H9 (cell line): ENCODE measurements around the gene CALY. TPM values are rescaled to one million over a fixed set of nuclear protein-coding genes. Genes with fewer than 3 reads are reported as not detected.
"Not testable (repeated sequence)": the region's sequence is repeated elsewhere in the genome, so short reads cannot be mapped to it uniquely, and the experiment has no call there.

Experiments
- DNase-seq: peaks from one replicate; pipeline ENCODE4 v3.0.0-alpha.2; 2017
- H2AFZ ChIP-seq: one replicate; pipeline ENCODE4 v1.6.1; 2013; ENCODE audit warnings: mild to moderate bottlenecking, low read length, control low read depth, moderate library complexity
- H2AK5ac ChIP-seq: 2 replicates; pipeline ENCODE4 v1.6.1; 2013; ENCODE audit warnings: low read length, control low read depth, mixed read lengths; ENCODE audit not compliant: insufficient read length
- H2BK120ac ChIP-seq: one replicate; pipeline ENCODE4 v1.6.1; 2013; ENCODE audit warnings: low read depth, mild to moderate bottlenecking, low read length, control low read depth, inconsistent platforms; ENCODE audit not compliant: poor library complexity, severe bottlenecking
- H2BK12ac ChIP-seq: 2 replicates; pipeline ENCODE4 v1.6.1; 2013; ENCODE audit warnings: low read length, control low read depth, mixed read lengths, low read depth; ENCODE audit not compliant: insufficient read length
- H2BK15ac ChIP-seq: 2 replicates; pipeline ENCODE4 v1.6.1; 2013; ENCODE audit warnings: low read depth, low read length, control low read depth
- H2BK20ac ChIP-seq: one replicate; pipeline ENCODE4 v1.6.1; 2013; ENCODE audit warnings: low read depth, mild to moderate bottlenecking, low read length, control low read depth, inconsistent platforms; ENCODE audit not compliant: poor library complexity, severe bottlenecking
- H2BK5ac ChIP-seq: 2 replicates; pipeline ENCODE4 v1.6.1; 2013; ENCODE audit warnings: low read length, control low read depth, mixed read lengths; ENCODE audit not compliant: insufficient read length
- H3K14ac ChIP-seq: 2 replicates; pipeline ENCODE4 v1.6.1; 2013; ENCODE audit warnings: low read length, control low read depth; ENCODE audit not compliant: insufficient read depth
- H3K18ac ChIP-seq: 2 replicates; pipeline ENCODE4 v1.6.1; 2013; ENCODE audit warnings: low read depth, mild to moderate bottlenecking, mixed read lengths, low read length, control low read depth; ENCODE audit not compliant: insufficient read length
- H3K23ac ChIP-seq: 2 replicates; pipeline ENCODE4 v1.6.1; 2013; ENCODE audit warnings: low read length, control low read depth, mixed read lengths, low read depth; ENCODE audit not compliant: insufficient read length
- H3K23me2 ChIP-seq: 2 replicates; pipeline ENCODE4 v1.6.1; 2013; ENCODE audit warnings: low read depth, mild to moderate bottlenecking, mixed read lengths, low read length, control low read depth; ENCODE audit not compliant: insufficient read length, poor library complexity, severe bottlenecking
- H3K27ac ChIP-seq: 2 replicates; pipeline ENCODE4 v1.5.1; 2013; ENCODE audit warnings: low read length, control low read depth, mixed read lengths, low read depth; ENCODE audit not compliant: insufficient read length
- H3K27me3 ChIP-seq: 2 replicates; pipeline ENCODE4 v1.6.1; 2013; ENCODE audit warnings: low read length, control low read depth, inconsistent platforms; ENCODE audit not compliant: insufficient read depth
- H3K4ac ChIP-seq: 2 replicates; pipeline ENCODE4 v1.6.1; 2013; ENCODE audit warnings: low read depth, mild to moderate bottlenecking, control low read depth, inconsistent platforms, low read length, moderate library complexity
- H3K4me1 ChIP-seq: 2 replicates; pipeline ENCODE4 v1.6.1; 2013; ENCODE audit warnings: low read length, control low read depth, inconsistent platforms; ENCODE audit not compliant: insufficient read depth
- H3K4me2 ChIP-seq: 2 replicates; pipeline ENCODE4 v1.6.1; 2013; ENCODE audit warnings: low read length, control low read depth, mixed read lengths; ENCODE audit not compliant: insufficient read length, insufficient read depth
- H3K56ac ChIP-seq: 2 replicates; pipeline ENCODE4 v1.6.1; 2013; ENCODE audit warnings: low read depth, mild to moderate bottlenecking, mixed read lengths, low read length, control low read depth; ENCODE audit not compliant: insufficient read length
- H3K79me1 ChIP-seq: 2 replicates; pipeline ENCODE4 v1.6.1; 2013; ENCODE audit warnings: low read depth, mild to moderate bottlenecking, moderate library complexity, low read length, control low read depth, inconsistent platforms; ENCODE audit not compliant: insufficient read depth, poor library complexity, severe bottlenecking
- H3K79me2 ChIP-seq: 2 replicates; pipeline ENCODE4 v1.6.1; 2013; ENCODE audit warnings: low read length, control low read depth, inconsistent platforms; ENCODE audit not compliant: insufficient read depth
- H3K9ac ChIP-seq: 2 replicates; pipeline ENCODE4 v1.6.1; 2013; ENCODE audit warnings: low read length, control low read depth, mixed read lengths; ENCODE audit not compliant: insufficient read length; ENCODE audit errors: extremely low read depth
- H3K9me3 ChIP-seq: one replicate; pipeline ENCODE4 v1.6.1; 2013; ENCODE audit warnings: low read depth, low read length, inconsistent platforms; ENCODE audit not compliant: control insufficient read depth
- H3T11ph ChIP-seq: one replicate; pipeline ENCODE4 v1.6.1; 2013; ENCODE audit warnings: mild to moderate bottlenecking, low read length, control low read depth, inconsistent platforms
- H4K20me1 ChIP-seq: one replicate; pipeline ENCODE4 v1.6.1; 2013; ENCODE audit not compliant: control insufficient read depth, insufficient read length, insufficient read depth
- H4K5ac ChIP-seq: 2 replicates; pipeline ENCODE4 v1.6.1; 2013; ENCODE audit warnings: low read depth, mild to moderate bottlenecking, mixed read lengths, low read length, control low read depth; ENCODE audit not compliant: insufficient read length
- H4K8ac ChIP-seq: replicated peaks from 2 replicates; pipeline ENCODE4 v1.6.1; 2013; ENCODE audit warnings: low read length, control low read depth, mixed read lengths, low read depth; ENCODE audit not compliant: insufficient read length
- H4K91ac ChIP-seq: 2 replicates; pipeline ENCODE4 v1.6.1; 2013; ENCODE audit warnings: low read depth, mild to moderate bottlenecking, moderate library complexity, mixed read lengths, low read length, control low read depth; ENCODE audit not compliant: insufficient read length
- H3K27ac Mint-ChIP-seq, 3 experiments: 2 replicates in 2 of 3; 3 replicates in 1 of 3; pipeline ENCODE4 v1.8.0; 2020 to 2021; ENCODE audit warnings: mixed read lengths in 3 of 3, mild to moderate bottlenecking in 1 of 3, moderate library complexity in 1 of 3
- H3K27me3 Mint-ChIP-seq: 2 replicates; pipeline ENCODE4 v1.8.0; 2021; ENCODE audit warnings: low read depth, mild to moderate bottlenecking, moderate library complexity, mixed read lengths
- H3K36me3 Mint-ChIP-seq, 3 experiments: 2 replicates in 2 of 3; 3 replicates in 1 of 3; pipeline ENCODE4 v1.8.0; 2020 to 2021; ENCODE audit warnings: low read depth in 3 of 3, mixed read lengths in 3 of 3; ENCODE audit not compliant: insufficient read depth in 1 of 3
- H3K4me1 Mint-ChIP-seq, 2 experiments: 2 replicates each; pipeline ENCODE4 v1.8.0; 2020; ENCODE audit warnings: mixed read lengths in 2 of 2
- H3K4me3 Mint-ChIP-seq, 2 experiments: 2 replicates in 1 of 2; 3 replicates in 1 of 2; pipeline ENCODE4 v1.8.0; 2020 to 2021; ENCODE audit warnings: mild to moderate bottlenecking in 2 of 2, mixed read lengths in 2 of 2, moderate library complexity in 1 of 2
- H3K9me3 Mint-ChIP-seq, 2 experiments: 2 replicates in 1 of 2; 3 replicates in 1 of 2; pipeline ENCODE4 v1.8.0; 2020; ENCODE audit warnings: mild to moderate bottlenecking in 2 of 2, mixed read lengths in 2 of 2, moderate library complexity in 1 of 2
- WGBS: extraction: QIAGEN DNeasy Blood & Tissue Kit; methylation state at CpG from one replicate; pipeline ENCODE4 v1.1.7; 2013; ENCODE audit warnings: missing lambda C conversion rate, low lambda C conversion rate, mixed read lengths; ENCODE audit not compliant: insufficient read length; ENCODE audit errors: extremely low coverage; 5-methylcytosine and 5-hydroxymethylcytosine counted together
- total RNA-seq: library from RNA; stranded (reverse); gene quantifications from 2 replicates; pipeline ENCODE4 v1.2.1, GENCODE V29; 2021
- TF ChIP-seq, protein P1 (sequence below): fragments of 200-600 bp; sonication (generic); conservative IDR thresholded peaks from 3 replicates; pipeline ENCODE4 v1.8.0; 2021; ENCODE audit warnings: antibody characterized with exemption, mild to moderate bottlenecking

Gene CALY
- total RNA-seq, 1 experiment from 2014 or later: 2.9 TPM

- Histone ChIP-seq H3K4me1 (no peaks in the 10 kb centered on the region; the same call in 1 of the 2 replicates), H3K27ac (no peak overlapping the region), H4K5ac (no peak overlapping the region), H3K4ac (no peak overlapping the region), H3K18ac (no peak overlapping the region), H3K79me2 (no peaks in the 10 kb centered on the region), H3K9ac (no peak overlapping the region), H2AK5ac (no peak overlapping the region), H4K20me1 (no peaks in the 10 kb centered on the region), H2BK15ac (no peak overlapping the region), H4K91ac (no peak overlapping the region), H3K79me1 (no peaks in the 10 kb centered on the region), H2BK12ac (no peak overlapping the region), H3K23ac (no peak overlapping the region), H3K4me2 (no peak overlapping the region), H3T11ph (no peak overlapping the region), H3K23me2 (peaks cover 12% of the 10 kb centered on the region), H2BK5ac (no peak overlapping the region), H4K8ac (no peak overlapping the region), H3K14ac (no peak overlapping the region), H3K27me3 (peaks cover 14% of the 10 kb centered on the region; the same call in 1 of the 2 replicates), H2BK20ac (no peak overlapping the region), H2AFZ (no peak overlapping the region), H2BK120ac (no peak overlapping the region), H3K9me3 (no peaks in the 10 kb centered on the region), H3K56ac (no peak overlapping the region)
- H3K27ac Mint-ChIP-seq: no peak overlapping the region
- TF ChIP-seq, protein P1, sequence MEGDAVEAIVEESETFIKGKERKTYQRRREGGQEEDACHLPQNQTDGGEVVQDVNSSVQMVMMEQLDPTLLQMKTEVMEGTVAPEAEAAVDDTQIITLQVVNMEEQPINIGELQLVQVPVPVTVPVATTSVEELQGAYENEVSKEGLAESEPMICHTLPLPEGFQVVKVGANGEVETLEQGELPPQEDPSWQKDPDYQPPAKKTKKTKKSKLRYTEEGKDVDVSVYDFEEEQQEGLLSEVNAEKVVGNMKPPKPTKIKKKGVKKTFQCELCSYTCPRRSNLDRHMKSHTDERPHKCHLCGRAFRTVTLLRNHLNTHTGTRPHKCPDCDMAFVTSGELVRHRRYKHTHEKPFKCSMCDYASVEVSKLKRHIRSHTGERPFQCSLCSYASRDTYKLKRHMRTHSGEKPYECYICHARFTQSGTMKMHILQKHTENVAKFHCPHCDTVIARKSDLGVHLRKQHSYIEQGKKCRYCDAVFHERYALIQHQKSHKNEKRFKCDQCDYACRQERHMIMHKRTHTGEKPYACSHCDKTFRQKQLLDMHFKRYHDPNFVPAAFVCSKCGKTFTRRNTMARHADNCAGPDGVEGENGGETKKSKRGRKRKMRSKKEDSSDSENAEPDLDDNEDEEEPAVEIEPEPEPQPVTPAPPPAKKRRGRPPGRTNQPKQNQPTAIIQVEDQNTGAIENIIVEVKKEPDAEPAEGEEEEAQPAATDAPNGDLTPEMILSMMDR: no peak
- peaks cover 62% of the 10 kb centered on the region for H3K27me3 Mint-ChIP-seq
- H3K36me3 Mint-ChIP-seq: no peaks in the 10 kb centered on the region; a peak in 2 of 7 replicates
- DNase-seq: peak; percentile 85
- peaks cover 5 to 6% of the 10 kb centered on the region in 2 experiments; a peak in 4 of 5 replicates for H3K9me3 Mint-ChIP-seq
- no CpG with 5 or more reads among the region's 13 CpGs for WGBS
- no peak overlapping the region for H3K4me3 Mint-ChIP-seq
- H3K4me1 Mint-ChIP-seq: peaks cover 11 to 23% of the 10 kb centered on the region in 2 experiments
Measured at GRCh38 chr10:133324198-133324792, 12.4 kb downstream of the CALY start.

DNA sequence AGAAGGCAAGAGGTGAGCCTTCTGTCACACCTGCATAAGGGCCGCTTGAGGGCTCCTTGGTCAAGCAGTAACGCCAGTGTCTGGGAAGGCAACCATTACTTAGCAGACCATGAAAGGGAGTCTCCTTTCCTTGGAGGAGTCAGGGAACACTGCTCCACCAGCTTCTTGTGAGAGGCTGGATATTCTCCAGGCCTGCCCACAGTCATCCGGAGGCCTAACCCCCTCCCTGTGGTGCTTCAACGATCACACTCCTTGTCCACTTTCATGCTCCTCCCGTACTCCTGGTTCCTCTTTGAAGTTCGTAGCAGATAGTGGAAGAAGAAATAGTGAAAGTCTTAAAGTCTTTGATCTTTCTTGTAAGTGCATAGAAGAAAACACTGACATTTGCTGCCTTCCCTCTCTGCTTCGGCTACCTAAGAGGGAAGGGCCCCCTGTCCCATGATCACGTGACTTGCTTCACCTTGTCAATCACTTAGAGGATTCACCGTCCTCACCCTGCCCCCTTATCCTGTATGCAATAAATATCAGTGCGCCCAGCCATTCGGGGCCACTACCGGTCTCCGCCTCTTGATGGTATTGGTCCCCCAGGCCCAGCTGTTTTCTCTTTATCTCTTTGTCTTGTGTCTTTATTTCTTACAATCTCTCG is 14.5 kb downstream of the CALY start:
- peaks cover 49% of the 10 kb centered on the region for H3K27me3 Mint-ChIP-seq
- not testable (repeated sequence) for H3K9me3 Mint-ChIP-seq, H3K23ac ChIP-seq, H2BK120ac ChIP-seq, H4K5ac ChIP-seq, DNase-seq, H3K27ac Mint-ChIP-seq, H3K56ac ChIP-seq, H3K27ac ChIP-seq, H3K36me3 Mint-ChIP-seq, H3K79me1 ChIP-seq, H2BK20ac ChIP-seq, H3K4me1 ChIP-seq, H3K4me2 ChIP-seq, H2BK5ac ChIP-seq, H3K4me3 Mint-ChIP-seq, H2AK5ac ChIP-seq, H3K9me3 ChIP-seq, H4K91ac ChIP-seq, H3K4ac ChIP-seq, H3K79me2 ChIP-seq, H2BK15ac ChIP-seq, H4K8ac ChIP-seq, H2AFZ ChIP-seq, H3K14ac ChIP-seq, H3K18ac ChIP-seq, H2BK12ac ChIP-seq, H3T11ph ChIP-seq, H4K20me1 ChIP-seq, H3K9ac ChIP-seq
- WGBS: no CpG with 5 or more reads among the region's 14 CpGs
- peaks cover 13% of the 10 kb centered on the region; the same call in 1 of the 2 replicates for H3K27me3 ChIP-seq
- peaks cover 5 to 18% of the 10 kb centered on the region in 2 experiments for H3K4me1 Mint-ChIP-seq
- peaks cover 12% of the 10 kb centered on the region for H3K23me2 ChIP-seq
